HG03139 (cell line): ENCODE data around the gene CCDC93.

Experiments
- ATAC-seq: cut with Tn5 transposase; IDR thresholded peaks from one replicate; pipeline ENCODE4 v1.9.1; 2021; ENCODE audit not compliant: unreplicated experiment

The CCDC93 gene

GRCh38 chr2:118013724-118014491, at the start of gene CCDC93:
TSS of gene CCDC93 (minus strand) at chr2:118014070. CDS start at chr2:118013995, 75 bp downstream.
- peak; percentile 90 for ATAC-seq

GRCh38 chr2:118062669-118063068, 48.8 kb upstream of the CCDC93 start:
- no peak for ATAC-seq

GRCh38 chr2:118062048-118062447, 48.2 kb upstream of the CCDC93 start:
- no peak for ATAC-seq

- ATAC-seq: peak; percentile 81
These were observed 47.5 kb upstream of the CCDC93 start for GRCh38 chr2:118061135-118061955.

GRCh38 chr2:118059919-118060478, 46.1 kb upstream of the CCDC93 start:
- no peak for ATAC-seq

- ATAC-seq: no peak
These were observed 45.1 kb upstream of the CCDC93 start for GRCh38 chr2:118058951-118059350.

- no peak for ATAC-seq
These were observed 42.9 kb upstream of the CCDC93 start for GRCh38 chr2:118056801-118057200.

- ATAC-seq: peak; percentile 95
These were observed 42.3 kb upstream of the CCDC93 start for GRCh38 chr2:118056165-118056534.

- ATAC-seq: peak; percentile 59
These were observed 41.8 kb upstream of the CCDC93 start for GRCh38 chr2:118055512-118056164.

- no peak for ATAC-seq
These were observed 40.5 kb upstream of the CCDC93 start for GRCh38 chr2:118054213-118055008.

- no peak for ATAC-seq
These were observed 39.8 kb upstream of the CCDC93 start for GRCh38 chr2:118053681-118054080.

- no peak for ATAC-seq
These were observed 38.6 kb upstream of the CCDC93 start for GRCh38 chr2:118052474-118052873.

GRCh38 chr2:118051826-118052358, 38.0 kb upstream of the CCDC93 start:
- no peak for ATAC-seq

GRCh38 chr2:118050974-118051373, 37.1 kb upstream of the CCDC93 start:
- no peak for ATAC-seq

- ATAC-seq: no peak
These were observed 36.5 kb upstream of the CCDC93 start for GRCh38 chr2:118050386-118050785.

- peak; percentile 62 for ATAC-seq
These were observed 35.9 kb upstream of the CCDC93 start for GRCh38 chr2:118049816-118050140.

GRCh38 chr2:118049140-118049815, 35.4 kb upstream of the CCDC93 start:
- ATAC-seq: no peak

GRCh38 chr2:118048401-118048800, 34.5 kb upstream of the CCDC93 start:
- ATAC-seq: no peak

GRCh38 chr2:118047380-118047826, 33.5 kb upstream of the CCDC93 start:
- ATAC-seq: no peak
